HepG2 (cell line): ENCODE measurements around the gene IRF2BPL. TPM values are rescaled to one million over a fixed set of nuclear protein-coding genes. Genes with fewer than 3 reads are reported as not detected.

Experiments used
- AHR ChIP-seq: IDR thresholded peaks from 2 replicates; pipeline ENCODE4 v1.6.1; 2018; ENCODE audit warnings: missing genetic modification reagents, missing compliant biosample characterization
- CERS6 ChIP-seq: sonication (generic); formaldehyde crosslinking; IDR thresholded peaks from 2 replicates; pipeline ENCODE4 v1.5.0; 2020; ENCODE audit warnings: missing genetic modification reagents
- FOXP4 ChIP-seq: sonication (generic); formaldehyde crosslinking; IDR thresholded peaks from 2 replicates; pipeline ENCODE4 v1.4.0; 2020; ENCODE audit warnings: missing genetic modification reagents
- KDM1A ChIP-seq: IDR thresholded peaks from 2 replicates; pipeline ENCODE4 v1.6.1; 2016; ENCODE audit warnings: missing compliant biosample characterization
- MEIS2 ChIP-seq: sonication (generic); formaldehyde crosslinking; IDR thresholded peaks from 2 replicates; pipeline ENCODE4 v1.9.0; 2021; ENCODE audit warnings: mild to moderate bottlenecking, missing genetic modification reagents
- NBN ChIP-seq: fragments of 450-650 bp; conservative IDR thresholded peaks from 2 replicates; pipeline ENCODE4 v1.6.1; 2017
- NFIC ChIP-seq: IDR thresholded peaks from 2 replicates; pipeline ENCODE4 v1.6.1; 2012; ENCODE audit warnings: mild to moderate bottlenecking, low read length, inconsistent platforms
- PRDM15 ChIP-seq: sonication (generic); formaldehyde crosslinking; IDR thresholded peaks from 2 replicates; pipeline ENCODE4 v1.4.0; 2020; ENCODE audit warnings: missing genetic modification reagents
- RXRB ChIP-seq: IDR thresholded peaks from 2 replicates; pipeline ENCODE4 v1.6.1; 2016; ENCODE audit warnings: borderline replicate concordance, missing genetic modification reagents, missing compliant biosample characterization
- SALL1 ChIP-seq: sonication (generic); formaldehyde crosslinking; IDR thresholded peaks from 2 replicates; pipeline ENCODE4 v1.8.0; 2022; ENCODE audit warnings: mild to moderate bottlenecking, missing genetic modification reagents
- TRIM22 ChIP-seq: fragments of 450-650 bp; IDR thresholded peaks from 2 replicates; pipeline ENCODE4 v1.6.1; 2017
- ZKSCAN1 ChIP-seq: fragments of 150-350 bp; IDR thresholded peaks from 2 replicates; pipeline ENCODE4 v1.6.1; 2014; ENCODE audit warnings: low read length
- ZMYM4 ChIP-seq: sonication (generic); formaldehyde crosslinking; IDR thresholded peaks from 2 replicates; pipeline ENCODE4 v1.8.1; 2023; ENCODE audit warnings: mild to moderate bottlenecking, missing genetic modification reagents
- ZNF205 ChIP-seq: IDR thresholded peaks from 2 replicates; pipeline ENCODE4 v1.6.1; 2018; ENCODE audit warnings: missing biosample characterization, missing genetic modification reagents
- ZNF253 ChIP-seq: sonication (generic); formaldehyde crosslinking; IDR thresholded peaks from 2 replicates; pipeline ENCODE4 v1.8.0; 2022; ENCODE audit warnings: mild to moderate bottlenecking, missing genetic modification reagents, borderline replicate concordance
- ZNF335 ChIP-seq: sonication (generic); formaldehyde crosslinking; IDR thresholded peaks from 2 replicates; pipeline ENCODE4 v1.4.0; 2020; ENCODE audit warnings: missing genetic modification reagents
- ZNF503 ChIP-seq: sonication (generic); formaldehyde crosslinking; IDR thresholded peaks from 2 replicates; pipeline ENCODE4 v1.4.0; 2020; ENCODE audit warnings: missing genetic modification reagents
- ZNF704 ChIP-seq: sonication (generic); formaldehyde crosslinking; IDR thresholded peaks from 2 replicates; pipeline ENCODE4 v1.8.1; 2023; ENCODE audit warnings: mild to moderate bottlenecking, inconsistent platforms, moderate library complexity, missing genetic modification reagents, borderline replicate concordance
- ZNF766 ChIP-seq: sonication (generic); formaldehyde crosslinking; IDR thresholded peaks from 2 replicates; pipeline ENCODE4 v1.5.0; 2020; ENCODE audit warnings: missing genetic modification reagents, borderline replicate concordance
- polyA plus RNA-seq, 8 experiments: library from polyadenylated mRNA; depleted of rRNA in 3 of 8; stranded (reverse) in 7 of 8; unstranded in 1 of 8; fragments of >200 nt; fragmentation: Illumina TruSeq in 4 of 8; extraction: Trizol in 4 of 8; gene quantifications; 2 replicates each; pipeline versions ENCODE4 v1.2.1 to v1.2.3, GENCODE V29; 2011 to 2016; ENCODE audit warnings: low read depth in 4 of 8, missing spikeins in 1 of 8, mixed read lengths in 1 of 8; ENCODE audit not compliant: insufficient read depth in 1 of 8
- total RNA-seq, 5 experiments: library from RNA; depleted of rRNA; stranded (reverse); fragments of >200 nt; fragmentation: Illumina TruSeq; extraction: Trizol; gene quantifications; 2 replicates each; pipeline ENCODE4 v1.2.3, GENCODE V29; 2016; ENCODE audit warnings: low read depth in 1 of 5

The IRF2BPL gene
- total and polyA plus RNA-seq, 2 of the 13 experiments (the other 11 are each of a cell fraction or from before 2014, with no cell fraction given), result 6.6 to 8.4 TPM

GRCh38 chr14:77040059-77040740 lies 11.7 kb upstream of the IRF2BPL start (continued):
- TF ChIP-seq FOXP4, result peak; percentile 71
- TF ChIP-seq PRDM15 (CRISPR knock-in tag), result no peak
- no peak for TF ChIP-seq ZNF253 (CRISPR knock-in tag)
- peak; percentile 74 for TF ChIP-seq ZMYM4 (CRISPR knock-in tag)
- 0 out of 2 replicates have a peak, but pooled peaks have one; percentile 34 for TF ChIP-seq NFIC
- no peak for TF ChIP-seq CERS6 (CRISPR knock-in tag)
- TF ChIP-seq ZNF704 (CRISPR knock-in tag), result no peak
- no peak for TF ChIP-seq AHR (CRISPR knock-in tag)
- peak; percentile 89 for TF ChIP-seq SALL1
- no peak for TF ChIP-seq TRIM22
- TF ChIP-seq ZNF335, result no peak
- TF ChIP-seq ZKSCAN1, result no peak
- peak; percentile 94 for TF ChIP-seq MEIS2 (CRISPR knock-in tag)
- peak; percentile 13; the same call in 1 of the 2 replicates for TF ChIP-seq RXRB (CRISPR knock-in tag)
- no peak for TF ChIP-seq NBN
- TF ChIP-seq ZNF503 (CRISPR knock-in tag), result peak; percentile 46; the same call in 1 of the 2 replicates
- no peak for TF ChIP-seq KDM1A (CRISPR knock-in tag)
- TF ChIP-seq ZNF205, result peak; percentile 67; the same call in 1 of the 2 replicates
- TF ChIP-seq ZNF766 (CRISPR knock-in tag), result 0 out of 2 replicates have a peak, but pooled peaks have one; percentile 9
